IPS-15b (cell line): ENCODE results near the gene ITGB6.

Experiments used
- H3K27me3 ChIP-seq: one replicate; pipeline ENCODE4 v1.6.1; 2013; ENCODE audit warnings: low read length; ENCODE audit not compliant: control insufficient read depth, insufficient read depth
- H3K36me3 ChIP-seq: one replicate; pipeline ENCODE4 v1.6.1; 2013; ENCODE audit warnings: low read length; ENCODE audit not compliant: control insufficient read depth, insufficient read depth
- H3K4me1 ChIP-seq: one replicate; pipeline ENCODE4 v1.6.1; 2013; ENCODE audit warnings: mild to moderate bottlenecking, low read length; ENCODE audit not compliant: control insufficient read depth, insufficient read depth
- H3K4me3 ChIP-seq: one replicate; pipeline ENCODE4 v1.5.1; 2013; ENCODE audit warnings: low read depth, low read length
- H3K9ac ChIP-seq: one replicate; pipeline ENCODE4 v1.6.1; 2013; ENCODE audit warnings: low read depth, mild to moderate bottlenecking, low read length
- H3K9me3 ChIP-seq: one replicate; pipeline ENCODE4 v1.6.1; 2013; ENCODE audit warnings: mild to moderate bottlenecking, low read length; ENCODE audit not compliant: control insufficient read depth, insufficient read depth

ITGB6 gene

DNA sequence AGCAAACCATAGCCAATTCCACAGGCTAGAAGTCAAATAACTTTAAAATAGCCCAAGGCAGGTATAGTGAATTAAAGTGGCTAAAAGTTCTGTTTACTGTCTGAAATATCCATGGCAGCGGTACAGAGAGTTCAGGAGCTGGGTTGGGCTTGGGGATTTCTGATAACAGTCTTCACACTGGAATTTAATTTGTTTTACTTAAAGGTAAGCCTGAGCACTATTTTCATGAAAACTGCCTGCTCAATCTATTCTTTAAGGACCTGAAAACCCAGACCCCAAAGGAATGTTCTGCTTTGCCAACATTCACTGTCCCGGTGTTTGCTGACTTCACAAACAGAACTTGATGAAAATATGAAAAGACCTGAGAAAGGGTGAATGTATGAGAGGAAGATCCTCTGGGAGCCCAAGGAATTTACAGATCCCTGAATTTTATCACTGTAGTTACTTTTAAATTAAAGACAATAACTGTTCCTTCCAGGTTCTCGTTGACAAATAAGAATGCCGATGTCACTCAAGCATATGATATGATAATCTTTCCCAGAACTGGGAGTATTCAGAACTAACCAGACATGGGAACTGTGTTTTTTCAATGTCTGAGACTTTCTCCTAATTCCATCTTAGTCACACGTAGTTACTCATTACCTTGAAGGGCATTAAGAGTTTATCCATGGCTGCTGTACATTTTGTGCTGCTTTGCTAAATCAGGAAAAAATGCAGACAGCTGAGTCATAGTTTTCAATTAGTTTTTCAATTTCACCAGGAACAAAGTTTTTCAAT is 28.3 kb upstream of the ITGB6 start:
- no peaks in the 10 kb centered on the region for H3K27me3 ChIP-seq
- no peaks in the 10 kb centered on the region for H3K9me3 ChIP-seq
- no peak overlapping the region for H3K9ac ChIP-seq
- H3K4me3 ChIP-seq = no peak overlapping the region
- H3K36me3 ChIP-seq = no peaks in the 10 kb centered on the region
- H3K4me1 ChIP-seq = no peaks in the 10 kb centered on the region

DNA sequence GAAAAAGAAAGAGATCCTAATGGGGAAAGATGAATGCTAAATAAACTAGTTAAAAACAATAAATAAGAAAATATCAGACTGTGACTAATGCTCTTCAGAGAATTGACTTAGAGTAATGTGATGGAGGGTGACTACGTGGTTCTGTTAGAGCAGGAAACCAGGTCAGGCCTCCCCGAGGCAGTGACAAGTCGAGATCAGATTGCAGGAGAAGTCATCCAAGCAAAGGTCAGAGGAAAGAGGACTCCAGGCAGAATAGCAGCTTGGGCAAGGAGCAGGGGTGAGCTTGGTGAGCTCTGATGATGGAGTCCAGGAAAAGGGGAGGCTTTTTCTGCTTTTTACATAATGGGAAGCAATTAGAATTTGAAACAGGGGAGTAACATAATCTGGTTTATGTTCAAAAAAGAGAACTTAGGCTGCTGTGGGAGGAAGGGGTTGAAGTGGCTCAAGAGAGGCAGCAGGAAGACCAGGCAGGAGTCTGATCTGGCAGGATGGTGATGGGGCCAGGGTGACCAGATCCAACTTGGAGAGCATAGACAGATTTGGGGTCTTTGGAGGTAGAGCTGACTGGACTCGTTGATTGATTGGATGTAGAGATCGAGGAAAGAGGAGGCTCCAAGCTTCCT is 27.3 kb upstream of the ITGB6 start:
- Histone ChIP-seq H3K9ac (no peak overlapping the region), H3K9me3 (no peaks in the 10 kb centered on the region), H3K4me1 (no peaks in the 10 kb centered on the region), H3K36me3 (no peaks in the 10 kb centered on the region), H3K27me3 (no peaks in the 10 kb centered on the region), H3K4me3 (no peak overlapping the region)

DNA sequence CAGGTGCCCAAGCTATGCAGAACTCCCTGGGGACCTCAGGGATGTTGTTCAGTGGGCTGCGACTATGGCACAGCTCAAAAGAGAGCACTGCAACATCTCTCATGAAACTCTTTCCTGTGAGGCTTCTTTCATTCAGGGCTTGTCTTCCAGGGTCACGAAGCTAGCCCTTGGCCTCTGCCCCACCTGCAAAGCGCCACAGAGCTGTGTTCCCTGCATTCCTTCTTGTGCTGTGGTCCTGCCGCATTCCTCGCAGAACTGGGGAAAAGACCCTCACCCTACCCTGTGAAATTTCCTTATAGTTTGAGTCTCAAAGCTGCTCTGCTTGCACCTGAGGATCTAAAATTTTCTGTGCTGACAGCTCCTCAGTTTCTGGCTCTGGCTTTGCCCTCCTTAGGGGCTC is 26.3 kb upstream of the ITGB6 start:
- H3K4me1 ChIP-seq = no peaks in the 10 kb centered on the region
- no peak overlapping the region for H3K9ac ChIP-seq
- no peaks in the 10 kb centered on the region for H3K36me3 ChIP-seq

DNA sequence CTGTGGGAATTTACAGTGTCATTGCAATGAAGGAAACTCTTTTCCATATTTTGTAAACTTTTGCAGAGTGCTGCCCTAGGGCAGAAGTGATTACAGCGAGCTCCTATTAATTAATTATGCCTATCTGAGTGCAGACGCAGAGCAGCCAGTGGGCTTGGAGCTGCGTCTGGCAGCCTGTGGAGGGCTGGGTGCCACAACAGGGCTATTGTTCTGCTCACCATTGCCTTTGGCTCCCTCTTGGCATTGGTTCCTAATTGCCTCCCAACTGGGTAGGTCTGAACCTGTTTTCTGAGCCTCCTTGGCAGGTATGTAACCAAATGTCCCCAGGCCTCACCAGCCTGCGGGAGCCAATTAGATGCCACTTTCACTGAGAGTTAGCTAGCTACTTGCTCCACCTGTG is 25.6 kb upstream of the ITGB6 start:
- peaks cover under 1% of the 10 kb centered on the region for H3K4me1 ChIP-seq

More for the DNA sequence above, 26.3 kb upstream of the ITGB6 start:
- no peaks in the 10 kb centered on the region for H3K27me3 ChIP-seq
- H3K9me3 ChIP-seq = no peaks in the 10 kb centered on the region
- H3K4me3 ChIP-seq = no peak overlapping the region

GRCh38 chr2:160224507-160224906 is 24.4 kb upstream of the ITGB6 start:
- Histone ChIP-seq H3K9me3 (no peaks in the 10 kb centered on the region), H3K27me3 (no peaks in the 10 kb centered on the region), H3K4me1 (peaks cover 6% of the 10 kb centered on the region), H3K4me3 (no peak overlapping the region), H3K9ac (no peak overlapping the region), H3K36me3 (no peaks in the 10 kb centered on the region)

More for the DNA sequence above, 25.6 kb upstream of the ITGB6 start:
- no peaks in the 10 kb centered on the region for H3K9me3 ChIP-seq
- no peak overlapping the region for H3K4me3 ChIP-seq
- no peak overlapping the region for H3K9ac ChIP-seq
- no peaks in the 10 kb centered on the region for H3K27me3 ChIP-seq
- H3K36me3 ChIP-seq = no peaks in the 10 kb centered on the region

- H3K4me1 ChIP-seq = peaks cover 6% of the 10 kb centered on the region
- no peak overlapping the region for H3K9ac ChIP-seq
- H3K9me3 ChIP-seq = no peaks in the 10 kb centered on the region
- no peaks in the 10 kb centered on the region for H3K36me3 ChIP-seq
- no peak overlapping the region for H3K4me3 ChIP-seq
- H3K27me3 ChIP-seq = no peaks in the 10 kb centered on the region
Observed at GRCh38 chr2:160224060-160224459, 24.0 kb upstream of the ITGB6 start.

- Histone ChIP-seq H3K9ac (no peak overlapping the region), H3K4me3 (no peak overlapping the region), H3K4me1 (peaks cover 6% of the 10 kb centered on the region), H3K36me3 (no peaks in the 10 kb centered on the region), H3K27me3 (no peaks in the 10 kb centered on the region), H3K9me3 (no peaks in the 10 kb centered on the region)
Observed at GRCh38 chr2:160223560-160223959, 23.5 kb upstream of the ITGB6 start.

DNA sequence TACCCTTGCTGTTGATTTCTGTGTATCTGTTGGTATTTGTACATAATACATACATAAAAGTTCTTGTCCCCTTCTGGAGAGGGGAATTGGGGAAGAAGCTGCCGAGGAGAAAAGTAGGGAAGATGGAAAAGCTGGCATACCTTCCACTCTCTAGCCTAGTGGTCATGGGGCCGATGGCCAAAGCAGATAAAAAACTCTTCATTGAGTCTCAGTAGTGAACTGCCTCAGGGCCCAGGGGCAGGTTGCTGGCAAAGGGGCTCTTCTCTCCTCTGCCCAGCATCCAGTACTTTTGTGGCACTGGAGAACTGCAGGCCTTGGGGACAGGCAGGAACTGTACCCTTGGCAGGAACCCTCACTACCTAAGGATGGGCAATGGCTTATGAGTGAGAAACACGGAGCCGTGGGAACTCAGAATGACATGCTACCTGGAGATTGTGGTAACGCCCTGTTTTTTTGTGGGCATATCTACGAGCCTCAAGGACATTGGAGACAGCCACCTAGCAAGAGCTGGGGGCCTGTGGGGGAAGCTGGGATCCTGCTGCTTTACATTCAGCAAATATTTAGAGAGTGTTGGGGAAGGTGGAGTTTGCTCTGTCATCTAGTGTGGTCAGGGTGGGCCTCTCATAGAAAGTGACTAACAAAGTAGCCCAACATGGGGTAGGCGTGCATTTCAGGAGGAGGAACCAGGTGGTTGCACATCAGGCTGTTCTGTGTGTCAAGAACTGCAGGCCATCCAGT is 22.6 kb upstream of the ITGB6 start:
- Histone ChIP-seq H3K9ac (no peak overlapping the region), H3K27me3 (no peaks in the 10 kb centered on the region), H3K36me3 (no peaks in the 10 kb centered on the region), H3K4me3 (no peak overlapping the region), H3K4me1 (peaks cover 6% of the 10 kb centered on the region), H3K9me3 (no peaks in the 10 kb centered on the region)

GRCh38 chr2:160221391-160222276 is 21.6 kb upstream of the ITGB6 start:
- no peak overlapping the region for H3K9ac ChIP-seq
- H3K36me3 ChIP-seq = no peaks in the 10 kb centered on the region
- H3K4me1 ChIP-seq = peaks cover 6% of the 10 kb centered on the region
- no peak overlapping the region for H3K4me3 ChIP-seq
- no peaks in the 10 kb centered on the region for H3K9me3 ChIP-seq
- no peaks in the 10 kb centered on the region for H3K27me3 ChIP-seq

- H3K9ac ChIP-seq = no peak overlapping the region
- H3K36me3 ChIP-seq = no peaks in the 10 kb centered on the region
- H3K9me3 ChIP-seq = no peaks in the 10 kb centered on the region
- H3K4me3 ChIP-seq = no peak overlapping the region
- H3K27me3 ChIP-seq = no peaks in the 10 kb centered on the region
- H3K4me1 ChIP-seq = peaks cover 6% of the 10 kb centered on the region
Observed at GRCh38 chr2:160220545-160221009, 20.5 kb upstream of the ITGB6 start.

DNA sequence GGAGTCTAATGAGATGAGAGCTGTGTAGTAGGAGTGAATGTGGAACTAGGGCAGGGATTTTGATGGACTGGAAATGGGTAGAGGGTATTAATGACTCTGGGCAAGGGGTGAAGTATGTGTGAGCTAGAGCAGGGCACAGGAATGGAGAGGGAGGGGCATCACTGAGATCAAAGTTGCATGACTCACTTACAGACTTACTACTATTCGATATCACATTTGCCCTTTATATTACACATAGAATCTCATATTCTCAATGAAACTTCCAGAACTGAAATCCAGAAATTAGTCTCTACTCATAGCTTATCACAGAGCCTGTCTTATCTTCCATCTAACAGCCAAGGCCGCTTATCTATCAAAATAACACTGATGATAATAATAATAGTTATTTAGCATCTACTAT is 20.0 kb upstream of the ITGB6 start:
- Histone ChIP-seq H3K27me3 (no peaks in the 10 kb centered on the region), H3K4me3 (no peak overlapping the region), H3K36me3 (no peaks in the 10 kb centered on the region), H3K9ac (no peak overlapping the region), H3K4me1 (peaks cover 6% of the 10 kb centered on the region), H3K9me3 (no peaks in the 10 kb centered on the region)
